DND-41 (cell line): ENCODE measurements around the gene GPRC5B.

Source experiments
- ATAC-seq: fragments of 200-7000 bp; cut with Tn5 transposase; 3 replicates; pipeline ENCODE4 v1.9.1; 2021; ENCODE audit warnings: low read depth; ENCODE audit not compliant: insufficient read depth
- DNase-seq: peaks from one replicate; pipeline ENCODE4 v3.0.0-alpha.2; 2020
- H2AFZ ChIP-seq: 2 replicates; pipeline ENCODE4 v1.6.0; 2012; ENCODE audit warnings: low read depth, low read length
- H3K27ac ChIP-seq: 2 replicates; pipeline ENCODE4 v1.5.1; 2012; ENCODE audit warnings: low read length, inconsistent platforms
- H3K27me3 ChIP-seq: fragments of 200-600 bp; sonication (generic); 2 replicates; pipeline ENCODE4 v1.6.0; 2012; ENCODE audit warnings: low read length, mild to moderate bottlenecking, inconsistent platforms; ENCODE audit not compliant: insufficient read depth, poor library complexity
- H3K36me3 ChIP-seq: 2 replicates; pipeline ENCODE4 v1.5.1; 2012; ENCODE audit warnings: low read length, inconsistent platforms; ENCODE audit not compliant: insufficient read depth
- H3K4me1 ChIP-seq: 2 replicates; pipeline ENCODE4 v1.5.1; 2012; ENCODE audit warnings: mild to moderate bottlenecking, low read length; ENCODE audit not compliant: insufficient read depth
- H3K4me2 ChIP-seq: 2 replicates; pipeline ENCODE4 v1.6.0; 2012; ENCODE audit warnings: mild to moderate bottlenecking, moderate library complexity, low read length, inconsistent platforms; ENCODE audit not compliant: insufficient read depth
- H3K4me3 ChIP-seq, 2 experiments: fragments of 200-600 bp in 1 of 2; shearing (Covaris generic) in 1 of 2; 2 replicates each; pipeline ENCODE4 v1.5.1; 2012 to 2016; ENCODE audit warnings: inconsistent platforms in 2 of 2, low read length in 2 of 2, mild to moderate bottlenecking in 2 of 2, low read depth in 1 of 2, moderate library complexity in 1 of 2
- H3K79me2 ChIP-seq: 2 replicates; pipeline ENCODE4 v1.6.0; 2012; ENCODE audit warnings: low read length, inconsistent platforms; ENCODE audit not compliant: insufficient read depth
- H3K9ac ChIP-seq: 2 replicates; pipeline ENCODE4 v1.6.0; 2012; ENCODE audit warnings: low read depth, mild to moderate bottlenecking, inconsistent platforms, low read length, moderate library complexity
- H3K9me3 ChIP-seq: 2 replicates; pipeline ENCODE4 v1.5.1; 2012; ENCODE audit warnings: low read length, moderate library complexity, mild to moderate bottlenecking, inconsistent platforms; ENCODE audit not compliant: insufficient read depth, severe bottlenecking
- H4K20me1 ChIP-seq: 2 replicates; pipeline ENCODE4 v1.6.0; 2012; ENCODE audit warnings: low read length; ENCODE audit not compliant: insufficient read depth
- EZH2 ChIP-seq: IDR thresholded peaks from 3 replicates; pipeline ENCODE4 v1.6.1; 2012; ENCODE audit warnings: borderline replicate concordance, low read depth, mild to moderate bottlenecking, moderate library complexity, low read length, inconsistent platforms; ENCODE audit not compliant: severe bottlenecking
- TF ChIP-seq, protein P1 (sequence below): IDR thresholded peaks from 2 replicates; pipeline ENCODE4 v1.5.1; 2012; ENCODE audit warnings: borderline replicate concordance, low read length, moderate library complexity, mild to moderate bottlenecking; ENCODE audit not compliant: poor library complexity, severe bottlenecking; ENCODE audit errors: extremely low read depth

Gene GPRC5B

DNA sequence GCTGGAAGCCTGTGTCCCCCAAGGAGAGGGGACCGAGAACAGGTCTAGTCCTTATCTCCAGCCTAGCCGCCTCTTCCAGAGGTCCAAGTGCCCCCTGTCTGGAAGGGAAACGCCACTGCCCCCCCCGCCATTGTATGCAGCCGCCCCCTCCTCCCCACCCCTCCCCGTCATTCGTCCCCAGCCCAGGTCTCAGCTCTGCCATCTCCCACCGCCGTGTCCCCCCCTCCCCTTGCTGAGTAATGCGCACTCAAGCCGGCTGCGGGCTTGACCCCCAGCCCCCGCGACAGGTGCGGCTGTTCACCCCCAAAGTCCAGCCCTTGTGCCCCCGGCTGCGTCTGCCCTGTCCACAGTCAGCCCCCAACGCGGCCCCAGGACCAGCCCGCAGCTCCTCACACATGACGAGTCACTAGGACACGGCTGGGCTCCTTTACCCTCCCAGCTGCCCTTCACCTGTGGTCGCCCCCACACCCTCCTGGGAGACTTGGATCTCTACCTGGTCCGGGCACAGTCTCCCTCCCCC, 622 bp downstream of the GPRC5B start:
- no peak overlapping the region for H3K4me3 ChIP-seq
- DNase-seq, result no peak
- no peak overlapping the region for H3K9ac ChIP-seq
- no peak overlapping the region for H3K27ac ChIP-seq
- TF ChIP-seq, protein P1, sequence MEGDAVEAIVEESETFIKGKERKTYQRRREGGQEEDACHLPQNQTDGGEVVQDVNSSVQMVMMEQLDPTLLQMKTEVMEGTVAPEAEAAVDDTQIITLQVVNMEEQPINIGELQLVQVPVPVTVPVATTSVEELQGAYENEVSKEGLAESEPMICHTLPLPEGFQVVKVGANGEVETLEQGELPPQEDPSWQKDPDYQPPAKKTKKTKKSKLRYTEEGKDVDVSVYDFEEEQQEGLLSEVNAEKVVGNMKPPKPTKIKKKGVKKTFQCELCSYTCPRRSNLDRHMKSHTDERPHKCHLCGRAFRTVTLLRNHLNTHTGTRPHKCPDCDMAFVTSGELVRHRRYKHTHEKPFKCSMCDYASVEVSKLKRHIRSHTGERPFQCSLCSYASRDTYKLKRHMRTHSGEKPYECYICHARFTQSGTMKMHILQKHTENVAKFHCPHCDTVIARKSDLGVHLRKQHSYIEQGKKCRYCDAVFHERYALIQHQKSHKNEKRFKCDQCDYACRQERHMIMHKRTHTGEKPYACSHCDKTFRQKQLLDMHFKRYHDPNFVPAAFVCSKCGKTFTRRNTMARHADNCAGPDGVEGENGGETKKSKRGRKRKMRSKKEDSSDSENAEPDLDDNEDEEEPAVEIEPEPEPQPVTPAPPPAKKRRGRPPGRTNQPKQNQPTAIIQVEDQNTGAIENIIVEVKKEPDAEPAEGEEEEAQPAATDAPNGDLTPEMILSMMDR, result no peak
- TF ChIP-seq EZH2, result no peak
- no peaks in the 10 kb centered on the region for H4K20me1 ChIP-seq
- no peaks in the 10 kb centered on the region for H3K9me3 ChIP-seq
- H3K27me3 ChIP-seq, result no peaks in the 10 kb centered on the region
- peaks cover 8% of the 10 kb centered on the region for H3K4me1 ChIP-seq
- no peak overlapping the region for H2AFZ ChIP-seq
- no peaks in the 10 kb centered on the region for H3K79me2 ChIP-seq
- no peaks in the 10 kb centered on the region for H3K36me3 ChIP-seq
- no peak overlapping the region for H3K4me2 ChIP-seq
- ATAC-seq, result no peak

DNA sequence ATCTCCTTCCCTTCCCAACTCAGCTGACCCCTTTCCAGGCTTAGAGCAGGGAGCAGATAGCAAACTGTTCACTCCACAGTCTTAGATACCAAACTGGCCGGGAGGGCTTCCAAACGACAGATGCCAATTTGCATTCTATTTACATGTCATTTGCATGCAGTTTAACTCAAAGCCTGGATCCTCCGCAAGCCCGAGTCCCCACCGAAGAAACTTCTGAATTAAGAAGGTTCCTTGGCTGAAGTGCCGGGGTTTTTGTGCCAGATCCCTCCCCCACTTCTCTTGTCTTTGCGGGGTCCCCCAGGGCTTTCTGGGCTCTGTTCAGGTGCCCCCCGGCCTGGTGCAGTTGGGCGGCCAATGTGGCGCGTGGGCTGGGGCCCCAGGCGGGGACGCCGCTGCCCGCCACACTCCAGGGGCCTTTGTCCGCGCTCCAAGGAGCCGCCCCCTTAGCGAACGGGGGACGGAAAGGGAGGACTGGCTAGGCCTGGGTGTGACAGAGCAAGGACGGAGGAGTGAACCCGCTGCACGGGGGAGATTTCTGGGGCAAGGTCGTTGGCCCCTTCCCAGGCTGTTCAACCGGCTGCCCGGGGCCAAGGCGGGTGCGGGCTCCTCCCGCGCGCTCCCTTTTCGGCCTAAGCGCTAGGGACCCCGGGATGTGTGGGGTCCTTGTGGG, 1.2 kb downstream of the GPRC5B start:
- H3K27ac ChIP-seq, result no peak overlapping the region
- H3K79me2 ChIP-seq, result no peaks in the 10 kb centered on the region
- no peak for TF ChIP-seq EZH2
- TF ChIP-seq, protein P1, result no peak
- no peak overlapping the region for H3K9ac ChIP-seq
- H3K27me3 ChIP-seq, result no peaks in the 10 kb centered on the region
- no peaks in the 10 kb centered on the region for H3K36me3 ChIP-seq
- H3K9me3 ChIP-seq, result no peaks in the 10 kb centered on the region
- ATAC-seq (no peak), DNase-seq (no peak)
- no peak overlapping the region for H3K4me3 ChIP-seq
- no peak overlapping the region for H3K4me2 ChIP-seq
- H3K4me1 ChIP-seq, result peaks cover 8% of the 10 kb centered on the region
- H4K20me1 ChIP-seq, result no peaks in the 10 kb centered on the region
- no peak overlapping the region for H2AFZ ChIP-seq

DNA sequence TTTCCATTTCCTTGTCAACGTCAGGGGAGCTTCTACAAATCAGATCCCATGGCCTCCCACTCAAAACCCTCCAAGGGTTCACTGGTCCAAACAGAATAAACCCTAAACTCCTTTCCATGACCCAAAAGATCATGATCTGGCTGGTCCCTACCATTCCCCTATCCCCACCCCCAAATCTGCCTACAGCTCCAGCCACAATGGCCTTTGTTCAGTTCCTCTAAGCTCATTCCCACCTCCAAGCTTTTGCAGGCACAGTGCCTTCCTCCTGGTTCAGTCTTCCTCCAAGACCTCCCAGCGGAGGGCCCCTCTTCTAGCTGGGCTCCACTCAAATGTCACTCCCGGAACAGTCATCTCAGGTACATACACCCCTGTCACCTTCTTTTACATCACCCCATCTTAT, 2.0 kb downstream of the GPRC5B start:
- H3K27me3 ChIP-seq, result no peaks in the 10 kb centered on the region
- H3K9me3 ChIP-seq, result no peaks in the 10 kb centered on the region
- TF ChIP-seq, protein P1, result no peak
- TF ChIP-seq EZH2, result no peak
- peaks cover 8% of the 10 kb centered on the region for H3K4me1 ChIP-seq
- ATAC-seq, result no peak
- DNase-seq, result no peak
- no peaks in the 10 kb centered on the region for H3K36me3 ChIP-seq
- no peaks in the 10 kb centered on the region for H4K20me1 ChIP-seq
- no peak overlapping the region for H3K9ac ChIP-seq
- no peak overlapping the region for H3K27ac ChIP-seq
- H3K4me3 ChIP-seq, result no peak overlapping the region
- no peak overlapping the region for H2AFZ ChIP-seq
- no peak overlapping the region for H3K4me2 ChIP-seq
- no peaks in the 10 kb centered on the region for H3K79me2 ChIP-seq
